Activated T-helper 1 cell treated with anti-CD3 and anti-CD28 coated beads, Interleukin-2, amount 50 U/mL, for 16 hours (primary cell): ENCODE data around the gene ANKRD44.

Experiments used
- DNase-seq, 2 donors: peaks; one replicate each; pipeline ENCODE4 v3.0.0-alpha.2; 2020; ENCODE audit warnings: low read depth in 1 of 2, low spot score in 1 of 2

Gene ANKRD44

GRCh38 chr2:196966061-196966460 is 344.5 kb downstream of the ANKRD44 start:
- no peak for DNase-seq

- no peak for DNase-seq
Observed at GRCh38 chr2:196965651-196966050, 344.9 kb downstream of the ANKRD44 start.

GRCh38 chr2:196963961-196964360 is 346.6 kb downstream of the ANKRD44 start:
- DNase-seq = no peak

DNA sequence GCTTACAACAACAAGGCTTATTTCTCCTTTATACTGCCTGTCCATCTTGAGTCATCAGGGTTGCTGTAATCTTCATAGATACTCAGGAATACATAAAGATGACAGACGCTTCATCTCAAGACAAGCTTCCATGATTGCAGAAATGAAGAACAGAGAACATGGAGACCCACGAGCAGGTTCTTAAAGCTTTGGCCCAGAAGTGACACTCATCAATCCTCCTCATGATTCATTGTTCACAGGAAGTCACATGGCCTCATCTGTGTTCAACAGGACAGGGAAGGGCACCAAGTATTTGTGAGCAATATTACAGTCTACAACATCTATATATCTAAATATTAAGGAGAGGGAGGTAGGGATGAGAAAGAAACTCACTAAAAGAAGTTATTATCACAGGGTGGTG is 347.5 kb downstream of the ANKRD44 start:
- DNase-seq = no peak

- no peak for DNase-seq
Observed at GRCh38 chr2:196962325-196962724, 348.3 kb downstream of the ANKRD44 start.

GRCh38 chr2:196961889-196962288 is 348.7 kb downstream of the ANKRD44 start:
- DNase-seq = no peak

DNA sequence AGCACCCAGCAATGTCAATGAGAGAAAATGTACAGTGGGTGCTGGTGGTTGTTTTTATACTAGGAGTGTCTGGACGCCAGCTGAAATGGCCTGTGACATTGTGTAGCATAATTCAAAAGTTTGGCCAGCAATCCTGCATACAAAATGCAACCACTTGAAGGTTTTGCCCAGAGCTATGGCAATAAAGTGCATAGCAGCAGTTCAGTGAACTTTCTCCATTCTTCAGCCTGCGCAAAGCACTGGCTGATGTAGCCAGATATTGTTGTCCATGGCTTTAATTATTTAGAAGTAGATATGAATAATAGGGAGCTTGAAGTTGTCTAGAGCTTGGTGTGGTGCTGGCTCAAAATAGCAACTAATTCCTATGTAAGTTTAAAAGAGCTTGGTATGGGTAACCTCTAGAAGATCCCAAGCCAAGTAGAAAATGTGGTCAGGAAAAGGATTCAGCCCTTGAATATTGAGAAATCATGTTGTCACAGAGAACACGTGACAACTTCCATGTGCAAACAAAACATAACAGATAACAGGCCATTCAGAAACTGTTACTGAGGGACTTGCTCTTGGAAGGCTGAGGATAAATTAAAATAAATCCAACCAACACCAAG is 350.7 kb downstream of the ANKRD44 start:
- DNase-seq = no peak

GRCh38 chr2:196959281-196959680 is 351.3 kb downstream of the ANKRD44 start:
- DNase-seq = no peak

DNA sequence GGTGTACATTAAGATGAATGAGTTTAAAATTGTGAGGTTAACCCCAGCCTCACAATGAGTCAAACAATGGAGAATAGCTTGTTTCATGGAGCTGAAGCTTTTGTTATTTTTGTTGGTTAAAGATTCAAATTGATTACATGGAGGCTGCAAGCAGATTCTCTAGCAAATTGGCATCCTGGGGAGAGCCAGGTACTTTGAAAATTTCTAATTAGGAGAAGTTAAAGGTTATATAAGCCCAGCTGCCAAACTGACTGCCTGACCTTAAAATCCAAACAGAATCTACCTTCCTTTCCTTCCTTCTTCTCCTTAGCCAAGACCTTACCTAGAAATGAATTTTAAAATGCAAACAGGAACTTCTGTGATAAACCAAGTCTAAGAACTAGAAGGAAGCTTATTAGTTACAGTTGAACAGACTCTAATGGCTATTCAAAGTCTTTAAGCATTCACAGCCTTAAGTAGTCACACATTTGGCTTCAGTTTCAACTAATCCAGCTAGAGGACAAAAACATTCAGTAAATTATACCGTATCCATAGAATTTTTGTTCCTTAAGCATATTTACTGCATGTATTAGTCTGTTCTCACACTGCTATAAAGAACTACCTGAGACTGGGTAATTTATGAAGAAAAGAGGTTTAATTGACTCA is 352.6 kb downstream of the ANKRD44 start:
- DNase-seq = no peak

GRCh38 chr2:196957442-196957841 is 353.1 kb downstream of the ANKRD44 start:
- DNase-seq = no peak

DNA sequence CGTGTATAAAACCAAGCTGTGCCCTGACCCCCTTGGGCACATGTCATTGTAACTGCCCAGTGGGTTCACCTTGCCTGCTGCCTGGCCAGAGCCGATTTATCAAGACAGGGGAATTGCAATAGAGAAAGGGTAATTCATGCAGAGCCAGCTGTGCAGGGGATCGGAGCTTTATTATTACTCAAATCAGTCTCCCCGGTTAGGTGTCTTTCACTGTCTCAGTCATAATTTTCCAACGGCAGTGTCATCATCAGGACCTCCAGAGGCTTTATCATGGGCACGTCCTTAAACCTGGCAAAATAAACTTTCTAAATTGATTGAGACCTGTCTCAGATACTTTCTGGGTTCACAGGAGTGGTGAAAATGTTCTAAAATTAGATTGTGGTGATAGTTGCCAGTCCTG is 354.5 kb downstream of the ANKRD44 start:
- DNase-seq = no peak

GRCh38 chr2:196955036-196955435 is 355.5 kb downstream of the ANKRD44 start:
- DNase-seq = no peak

- no peak for DNase-seq
Observed at GRCh38 chr2:196954001-196954400, 356.6 kb downstream of the ANKRD44 start.

DNA sequence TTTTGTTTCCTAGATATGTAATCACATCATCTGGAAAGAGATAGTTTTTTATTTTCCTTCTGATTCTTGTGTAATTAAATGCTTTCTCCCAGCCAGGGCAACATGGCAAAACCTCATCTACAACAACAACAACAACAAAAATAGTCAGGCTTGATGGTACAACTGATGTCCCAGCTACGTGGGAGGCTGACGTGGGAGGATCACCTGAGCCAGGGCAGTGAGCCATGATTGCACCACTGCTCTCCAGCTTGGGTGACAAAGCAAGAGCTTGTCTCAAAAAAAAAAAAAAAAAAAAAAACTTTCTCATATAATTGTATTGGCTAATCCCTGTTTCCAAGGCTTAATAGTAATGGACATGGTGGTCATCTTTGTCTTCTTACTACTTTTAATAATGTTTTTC is 357.6 kb downstream of the ANKRD44 start:
- no peak for DNase-seq

DNA sequence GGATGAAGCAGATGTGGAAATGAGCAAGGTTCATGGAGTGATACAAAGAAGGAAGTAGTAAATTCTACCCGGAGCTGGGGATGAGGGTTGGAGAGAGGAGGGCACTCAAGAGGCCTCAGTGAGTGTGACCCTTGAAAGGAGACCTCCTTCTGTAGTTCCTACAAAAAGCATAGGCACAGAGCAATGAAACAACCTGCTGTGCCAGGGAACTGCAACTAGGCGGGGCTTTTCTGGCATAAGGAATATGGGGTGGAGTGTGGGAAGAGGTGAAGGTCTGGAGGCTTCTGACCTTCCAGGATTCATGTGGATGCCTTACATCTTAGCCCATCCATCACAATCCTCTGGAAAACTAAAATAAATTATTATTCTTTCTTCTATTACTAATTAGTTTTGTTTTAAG is 358.6 kb downstream of the ANKRD44 start:
- DNase-seq = no peak

DNA sequence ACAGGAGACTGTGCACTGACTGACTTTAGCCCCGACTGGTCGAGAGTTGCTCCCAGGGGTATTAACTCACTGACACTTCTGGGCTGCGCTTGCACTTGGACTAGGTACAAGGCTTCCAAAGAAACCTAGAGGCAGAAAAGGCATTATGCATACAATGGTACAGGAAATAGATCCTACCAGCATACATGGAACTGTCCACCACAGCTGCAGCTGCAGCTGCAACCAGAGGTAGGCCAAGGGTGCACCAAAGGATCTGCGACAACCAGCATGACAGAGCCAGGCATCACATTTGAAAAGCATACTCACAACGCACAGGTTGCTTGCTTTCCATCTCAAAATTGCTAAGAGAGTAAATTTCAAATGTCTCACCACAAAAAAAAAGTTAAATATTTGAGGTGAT is 361.5 kb downstream of the ANKRD44 start:
- DNase-seq = no peak

GRCh38 chr2:196944570-196944969 is 366.0 kb downstream of the ANKRD44 start:
- DNase-seq = no peak

DNA sequence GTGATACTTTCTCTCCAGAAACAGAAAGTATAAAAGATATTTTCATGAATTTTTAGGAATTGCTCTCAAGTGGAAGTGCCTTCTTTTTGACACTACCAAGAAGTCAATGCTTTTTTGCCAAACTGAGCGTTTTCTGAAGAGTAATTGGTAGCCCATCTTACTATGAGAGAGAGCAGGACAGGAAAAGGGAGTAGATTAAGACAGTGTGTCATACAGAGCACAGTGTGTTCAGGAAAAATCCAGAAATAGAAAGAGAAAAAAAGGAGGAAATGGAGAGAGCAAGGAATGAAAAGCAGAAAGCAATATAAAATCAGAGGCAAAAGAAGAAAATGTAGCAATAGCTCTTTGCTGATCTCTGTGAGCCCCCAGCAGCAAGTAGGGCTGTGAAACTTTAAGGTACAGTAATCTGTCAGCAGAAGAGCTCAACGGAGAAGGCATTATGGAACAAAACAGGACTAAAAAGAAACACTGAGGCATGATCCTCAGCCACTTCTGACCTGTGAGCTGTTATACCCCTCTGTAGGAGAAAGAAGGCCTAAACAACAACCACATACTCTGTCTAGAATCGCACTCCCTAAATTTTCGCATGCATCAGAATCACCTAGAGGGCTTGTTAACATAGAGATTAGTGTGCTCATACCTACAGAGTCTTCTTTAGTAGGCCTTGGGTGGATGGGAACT is 369.0 kb downstream of the ANKRD44 start:
- no peak for DNase-seq

- no peak for DNase-seq
Observed at GRCh38 chr2:196939371-196939770, 371.2 kb downstream of the ANKRD44 start.
